ENCODE data around the gene SPARCL1.
"Not testable (repeated sequence)": the region's sequence is repeated elsewhere in the genome, so short reads cannot be mapped to it uniquely, and the experiment has no call there.

SPARCL1 gene

DNA sequence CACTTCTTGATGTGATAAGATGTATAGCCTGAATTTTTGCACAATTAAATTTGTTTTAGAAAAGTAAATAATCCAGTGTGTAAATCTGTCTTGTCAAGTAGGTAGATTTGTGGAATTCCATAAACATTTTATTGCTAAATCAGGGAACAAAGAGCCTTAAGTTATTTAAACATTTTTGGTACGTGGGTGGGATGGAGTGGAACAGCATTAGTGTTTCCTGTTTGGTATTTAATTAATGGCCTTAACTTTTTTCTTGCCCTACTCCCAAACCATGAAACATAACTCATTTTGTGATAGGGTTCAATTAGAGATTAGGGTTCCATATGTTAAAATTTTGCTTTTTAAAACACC is 101.7 kb downstream of the SPARCL1 start:
- Histone ChIP-seq H3K27me3 (ENCODE audit: control insufficient read depth in 2 of 2, insufficient read depth in 2 of 2, low read length in 2 of 2) (no peaks in the 10 kb centered on the region), H3K9me3 (ENCODE audit: control insufficient read depth in 2 of 2, low read length in 2 of 2) (no peaks in the 10 kb centered on the region), H3K4me1 (ENCODE audit: control insufficient read depth in 2 of 2, insufficient read depth in 2 of 2, low read length in 2 of 2) (peaks cover 9 to 16% of the 10 kb centered on the region in 2 donors), H3K36me3 (ENCODE audit: control insufficient read depth in 2 of 2, insufficient read depth in 2 of 2, low read length in 2 of 2) (no peaks in the 10 kb centered on the region), H3K4me3 (ENCODE audit: low read length in 2 of 2) (no peak overlapping the region), H3K27ac (ENCODE audit: low read depth in 2 of 2, low read length in 2 of 2) (no peak overlapping the region), H3K9ac (ENCODE audit: low read depth in 1 of 2, low read length in 2 of 2) (no peak overlapping the region)

DNA sequence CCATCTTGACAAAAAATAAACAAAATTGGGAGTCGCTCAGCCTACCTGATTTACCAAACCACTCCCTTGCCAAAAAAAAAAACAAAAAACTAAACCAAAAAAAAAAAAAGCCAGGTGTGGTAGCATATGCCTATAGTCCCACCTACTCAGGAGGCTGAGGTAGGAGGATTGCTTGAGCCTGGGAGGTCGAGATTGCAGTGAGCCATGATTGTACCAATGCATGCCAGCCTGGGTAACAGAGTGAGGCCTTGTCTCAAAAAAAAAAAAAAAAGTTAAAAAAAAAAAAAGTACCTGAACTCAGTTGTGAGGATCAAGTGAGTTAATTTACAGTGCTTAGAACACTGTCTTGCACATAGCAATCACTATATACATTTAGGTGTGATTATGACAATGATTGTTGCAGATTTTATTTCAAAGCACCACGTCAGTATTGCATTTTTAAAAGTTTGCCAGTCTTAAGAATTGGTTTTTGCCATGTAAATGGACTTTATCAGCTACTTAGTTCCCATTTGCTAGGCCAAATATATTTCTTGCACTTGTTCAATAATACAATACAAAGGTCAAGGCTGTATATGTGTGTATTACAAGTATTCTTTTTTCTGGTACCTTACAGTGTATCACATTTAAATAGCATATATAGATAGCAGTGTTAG is 102.2 kb downstream of the SPARCL1 start:
- no peak overlapping the region for H3K4me3 ChIP-seq (ENCODE audit: low read length in 2 of 2)
- no peak overlapping the region for H3K27ac ChIP-seq (ENCODE audit: low read depth in 2 of 2, low read length in 2 of 2)
- H3K27me3 ChIP-seq (ENCODE audit: control insufficient read depth in 2 of 2, insufficient read depth in 2 of 2, low read length in 2 of 2) = no peaks in the 10 kb centered on the region
- H3K36me3 ChIP-seq (ENCODE audit: control insufficient read depth in 2 of 2, insufficient read depth in 2 of 2, low read length in 2 of 2) = no peaks in the 10 kb centered on the region
- H3K9ac ChIP-seq (ENCODE audit: low read depth in 1 of 2, low read length in 2 of 2) = no peak overlapping the region
- H3K9me3 ChIP-seq (ENCODE audit: control insufficient read depth in 2 of 2, low read length in 2 of 2) = no peaks in the 10 kb centered on the region
- peaks cover 9 to 17% of the 10 kb centered on the region in 2 donors for H3K4me1 ChIP-seq (ENCODE audit: control insufficient read depth in 2 of 2, insufficient read depth in 2 of 2, low read length in 2 of 2)

DNA sequence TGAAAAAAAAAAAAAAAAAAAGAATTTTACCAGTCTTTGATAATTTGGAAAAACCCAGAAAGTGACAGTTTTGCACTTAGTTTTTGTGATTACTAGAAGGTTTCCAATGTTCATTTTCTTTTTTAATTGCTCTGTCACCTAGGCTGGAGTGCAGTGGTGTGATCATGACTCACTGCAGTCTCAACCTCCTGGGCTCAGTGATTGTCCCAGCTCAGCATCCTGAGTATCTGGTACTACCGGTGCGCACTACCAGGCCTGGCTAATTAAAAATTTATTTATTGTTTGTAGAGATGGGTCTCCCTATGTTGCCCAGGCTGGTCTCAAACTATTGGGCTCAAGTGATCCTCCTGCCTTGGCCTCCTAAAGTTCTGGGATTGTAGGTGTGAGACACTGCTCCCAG is 103.5 kb downstream of the SPARCL1 start:
- H3K4me1 ChIP-seq (ENCODE audit: control insufficient read depth in 2 of 2, insufficient read depth in 2 of 2, low read length in 2 of 2) = peaks cover 14 to 28% of the 10 kb centered on the region in 2 donors
- H3K36me3 ChIP-seq (ENCODE audit: control insufficient read depth in 2 of 2, insufficient read depth in 2 of 2, low read length in 2 of 2) = no peaks in the 10 kb centered on the region
- no peaks in the 10 kb centered on the region for H3K9me3 ChIP-seq (ENCODE audit: control insufficient read depth in 2 of 2, low read length in 2 of 2)
- no peak overlapping the region for H3K27ac ChIP-seq (ENCODE audit: low read depth in 2 of 2, low read length in 2 of 2)
- no peak overlapping the region for H3K9ac ChIP-seq (ENCODE audit: low read depth in 1 of 2, low read length in 2 of 2)
- no peak overlapping the region for H3K4me3 ChIP-seq (ENCODE audit: low read length in 2 of 2)
- no peaks in the 10 kb centered on the region for H3K27me3 ChIP-seq (ENCODE audit: control insufficient read depth in 2 of 2, insufficient read depth in 2 of 2, low read length in 2 of 2)

DNA sequence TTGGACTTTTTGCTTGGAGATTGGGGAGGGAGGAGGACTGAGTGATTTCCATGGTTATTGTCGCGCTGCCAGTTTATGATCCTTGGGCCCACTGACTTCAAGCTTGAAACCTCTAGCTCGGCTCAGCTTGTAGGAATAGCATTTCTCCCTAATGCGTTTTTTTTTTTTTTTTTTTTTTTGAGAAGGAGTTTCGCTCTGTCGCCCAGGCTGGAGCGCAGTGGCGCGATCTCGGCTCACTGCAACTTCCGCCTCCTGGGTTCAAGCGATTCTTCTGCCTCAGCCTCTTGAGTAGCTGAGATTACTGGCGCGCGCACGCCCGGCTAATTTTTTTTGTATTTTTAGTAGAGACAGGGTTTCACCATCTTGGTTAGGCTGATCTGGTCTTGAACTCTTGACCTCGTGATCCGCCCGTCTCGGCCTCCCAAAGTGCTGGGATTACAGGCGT is 105.1 kb downstream of the SPARCL1 start:
- not testable (repeated sequence) for H3K36me3 ChIP-seq (ENCODE audit: control insufficient read depth in 2 of 2, insufficient read depth in 2 of 2, low read length in 2 of 2); H3K27ac ChIP-seq (ENCODE audit: low read depth in 2 of 2, low read length in 2 of 2); H3K9me3 ChIP-seq (ENCODE audit: control insufficient read depth in 2 of 2, low read length in 2 of 2); H3K9ac ChIP-seq (ENCODE audit: low read depth in 1 of 2, low read length in 2 of 2); H3K27me3 ChIP-seq (ENCODE audit: control insufficient read depth in 2 of 2, insufficient read depth in 2 of 2, low read length in 2 of 2)
- peaks cover 14 to 40% of the 10 kb centered on the region in 2 donors for H3K4me1 ChIP-seq (ENCODE audit: control insufficient read depth in 2 of 2, insufficient read depth in 2 of 2, low read length in 2 of 2)
- H3K4me3 ChIP-seq (ENCODE audit: low read length in 2 of 2) = peak overlapping the region in 1 of 2 donors; percentile 95

Measured in mucosa of rectum (tissue), 2 donors.